ENCODE measurements around the gene UPK1A.
"Not testable (repeated sequence)": the region's sequence is repeated elsewhere in the genome, so short reads cannot be mapped to it uniquely, and the experiment has no call there.

Gene UPK1A

GRCh38 chr19:35723671-35724070 is 57.4 kb downstream of the UPK1A start:
- Mint-ChIP-seq H3K27me3 (ENCODE audit: low read depth) (no peaks in the 10 kb centered on the region), H3K4me1 (peaks cover 6% of the 10 kb centered on the region), H3K4me3 (peak overlapping the region in 2 of 3 experiments; percentile 45 to 52), H3K36me3 (ENCODE audit: low read depth) (peaks cover 64% of the 10 kb centered on the region), H3K9me3 (no peaks in the 10 kb centered on the region), H3K27ac (no peak overlapping the region)
- no peak for TF ChIP-seq CTCF (IDR thresholded peaks at IDR 0.05; ENCODE audit: unreplicated experiment in 3 of 3)

DNA sequence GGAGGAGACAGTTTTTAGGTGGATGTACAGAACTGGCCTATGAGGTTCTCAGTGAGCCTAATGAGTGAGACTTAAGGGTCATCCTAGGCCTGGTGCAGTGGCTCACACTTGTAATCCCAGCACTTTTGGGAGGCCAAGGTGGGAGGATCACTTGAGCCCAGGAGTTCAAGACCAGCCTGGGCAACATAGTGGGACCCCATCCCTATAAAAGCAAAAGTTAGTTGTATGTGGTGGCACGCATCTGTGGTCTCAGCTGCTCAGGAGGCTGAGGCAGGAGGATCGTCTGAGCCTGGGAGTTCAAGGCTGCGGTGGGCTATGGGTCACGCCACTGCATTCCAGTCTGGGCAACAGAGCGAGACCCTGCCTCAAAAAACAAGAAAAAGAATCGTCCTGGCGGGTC is 57.8 kb downstream of the UPK1A start:
- H3K9me3 Mint-ChIP-seq; H3K27me3 Mint-ChIP-seq (ENCODE audit: low read depth); H3K4me3 Mint-ChIP-seq; H3K4me1 Mint-ChIP-seq; H3K27ac Mint-ChIP-seq: not testable (repeated sequence)
- H3K36me3 Mint-ChIP-seq (ENCODE audit: low read depth): peaks cover 64% of the 10 kb centered on the region

GRCh38 chr19:35724560-35724959 is 58.2 kb downstream of the UPK1A start:
- H3K27me3 Mint-ChIP-seq (ENCODE audit: low read depth): no peaks in the 10 kb centered on the region
- peaks cover 1% of the 10 kb centered on the region for H3K4me1 Mint-ChIP-seq
- H3K9me3 Mint-ChIP-seq: no peaks in the 10 kb centered on the region
- H3K27ac Mint-ChIP-seq: no peak overlapping the region
- TF ChIP-seq CTCF (IDR thresholded peaks at IDR 0.05; ENCODE audit: unreplicated experiment in 3 of 3): no peak
- no peak overlapping the region for H3K4me3 Mint-ChIP-seq
- peaks cover 67% of the 10 kb centered on the region for H3K36me3 Mint-ChIP-seq (ENCODE audit: low read depth)

DNA sequence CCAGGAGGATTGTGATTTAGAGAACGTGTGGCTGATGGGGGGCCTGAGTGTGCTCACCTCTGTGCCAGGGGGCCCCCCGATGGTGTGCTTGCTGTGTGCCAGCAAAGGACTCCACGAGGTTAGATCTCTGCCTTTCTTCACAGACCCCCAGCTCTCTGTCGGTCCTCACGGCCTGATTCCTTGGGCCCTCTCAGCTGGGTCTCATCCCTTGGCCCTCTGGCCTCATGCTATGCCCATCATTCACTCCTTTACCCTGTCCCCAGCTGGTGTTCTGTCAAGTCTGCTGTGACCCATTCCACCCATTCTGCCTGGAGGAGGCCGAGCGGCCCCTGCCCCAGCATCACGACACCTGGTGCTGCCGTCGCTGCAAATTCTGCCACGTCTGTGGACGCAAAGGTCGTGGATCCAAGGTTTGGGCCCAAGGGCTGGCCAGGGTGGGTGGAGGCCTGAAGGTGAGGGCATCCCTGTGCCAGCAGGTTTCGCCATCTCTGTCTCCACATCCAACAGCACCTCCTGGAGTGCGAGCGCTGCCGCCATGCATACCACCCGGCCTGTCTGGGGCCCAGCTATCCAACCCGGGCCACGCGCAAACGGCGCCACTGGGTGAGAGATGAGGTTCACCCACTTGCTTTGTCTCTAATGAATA is 59.0 kb downstream of the UPK1A start:
- no peaks in the 10 kb centered on the region for H3K27me3 Mint-ChIP-seq (ENCODE audit: low read depth)
- peaks cover 70% of the 10 kb centered on the region for H3K36me3 Mint-ChIP-seq (ENCODE audit: low read depth)
- H3K4me3 Mint-ChIP-seq: no peak overlapping the region
- H3K4me1 Mint-ChIP-seq: no peaks in the 10 kb centered on the region
- no peak overlapping the region for H3K27ac Mint-ChIP-seq
- TF ChIP-seq CTCF (IDR thresholded peaks at IDR 0.05; ENCODE audit: unreplicated experiment in 3 of 3): no peak
- no peaks in the 10 kb centered on the region for H3K9me3 Mint-ChIP-seq

GRCh38 chr19:35727053-35727955 is 61.0 kb downstream of the UPK1A start:
- H3K36me3 Mint-ChIP-seq (ENCODE audit: low read depth): peaks cover 70% of the 10 kb centered on the region
- TF ChIP-seq CTCF (IDR thresholded peaks at IDR 0.05; ENCODE audit: unreplicated experiment in 3 of 3): no peak
- no peak overlapping the region for H3K4me3 Mint-ChIP-seq
- no peaks in the 10 kb centered on the region for H3K4me1 Mint-ChIP-seq
- no peaks in the 10 kb centered on the region for H3K27me3 Mint-ChIP-seq (ENCODE audit: low read depth)
- no peak overlapping the region for H3K27ac Mint-ChIP-seq
- no peaks in the 10 kb centered on the region for H3K9me3 Mint-ChIP-seq

Data from nephron (organoid).